GM21576 (cell line): ENCODE data around the gene PHACTR1.

ENCODE experiments used
- ATAC-seq: cut with Tn5 transposase; IDR thresholded peaks from one replicate; pipeline ENCODE4 v1.9.1; 2021; ENCODE audit warnings: mild to moderate bottlenecking, moderate library complexity; ENCODE audit not compliant: unreplicated experiment

PHACTR1 gene

DNA sequence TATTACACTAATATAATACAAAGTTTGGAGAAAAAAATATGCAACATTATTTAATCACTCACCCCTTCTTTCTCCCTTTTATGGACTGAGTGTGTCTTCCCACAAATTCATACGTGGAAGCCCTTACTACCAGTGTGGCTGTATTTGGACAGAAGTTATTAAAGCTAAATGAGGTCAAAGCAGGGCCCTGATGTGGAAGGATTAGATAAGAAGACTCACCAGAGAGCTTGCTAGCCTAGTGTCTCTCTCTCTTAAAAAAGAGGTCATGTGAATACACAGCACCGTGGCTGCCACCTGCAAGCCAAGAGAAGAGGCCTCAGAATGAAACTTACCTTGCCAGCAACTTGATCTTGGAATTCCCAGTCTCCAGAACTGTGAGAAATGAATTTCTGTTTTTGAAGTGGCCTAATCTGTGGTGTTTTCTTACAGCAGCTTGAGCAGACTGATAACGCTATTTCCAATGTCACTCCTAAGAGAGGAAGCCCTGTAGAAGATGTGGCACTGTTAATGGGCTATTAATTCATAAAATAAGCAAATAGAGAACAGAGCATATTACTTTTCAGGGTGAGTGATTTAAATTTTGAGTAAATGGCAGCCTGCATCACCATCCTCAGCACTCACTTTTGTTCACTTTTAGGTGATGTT, 378.3 kb downstream of the PHACTR1 start:
- ATAC-seq, result no peak

DNA sequence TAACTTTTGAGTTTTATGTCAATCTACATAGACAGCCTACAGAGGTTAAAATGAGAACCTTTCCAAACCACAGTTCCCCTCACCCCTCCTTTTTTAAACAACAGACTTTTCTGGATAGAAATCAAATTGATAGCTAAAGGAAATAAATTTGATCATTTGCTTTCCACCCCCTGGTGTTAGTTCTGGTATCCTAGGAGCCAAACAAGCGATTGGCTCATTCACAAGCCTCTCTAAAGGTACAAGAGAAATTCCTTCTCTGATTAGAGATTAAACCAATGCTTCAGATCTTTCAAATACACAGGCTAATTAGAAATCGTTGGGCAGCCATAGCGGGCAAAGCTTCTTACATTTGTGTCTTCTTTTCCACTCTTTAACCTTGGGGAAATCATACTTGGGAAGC, 379.5 kb downstream of the PHACTR1 start:
- ATAC-seq, result no peak

DNA sequence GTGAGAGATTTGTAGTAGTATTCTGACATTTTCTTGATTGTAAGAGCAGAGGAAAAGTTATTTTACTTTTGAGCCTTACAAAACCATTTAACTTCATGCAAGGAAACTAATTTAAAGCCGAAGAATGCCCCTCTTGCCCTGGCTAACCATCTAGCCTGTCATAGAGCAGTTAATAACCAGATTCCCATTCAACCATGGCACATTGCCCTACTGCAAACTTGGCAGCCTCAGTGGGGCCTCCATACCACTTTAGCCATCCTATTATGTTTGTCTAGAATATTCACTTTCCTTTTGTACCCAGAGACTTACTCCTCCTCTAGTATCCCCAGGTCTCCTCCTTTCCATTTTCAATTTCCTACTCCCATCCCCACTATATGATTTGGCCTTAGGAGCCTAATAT, 380.9 kb downstream of the PHACTR1 start:
- ATAC-seq, result no peak

DNA sequence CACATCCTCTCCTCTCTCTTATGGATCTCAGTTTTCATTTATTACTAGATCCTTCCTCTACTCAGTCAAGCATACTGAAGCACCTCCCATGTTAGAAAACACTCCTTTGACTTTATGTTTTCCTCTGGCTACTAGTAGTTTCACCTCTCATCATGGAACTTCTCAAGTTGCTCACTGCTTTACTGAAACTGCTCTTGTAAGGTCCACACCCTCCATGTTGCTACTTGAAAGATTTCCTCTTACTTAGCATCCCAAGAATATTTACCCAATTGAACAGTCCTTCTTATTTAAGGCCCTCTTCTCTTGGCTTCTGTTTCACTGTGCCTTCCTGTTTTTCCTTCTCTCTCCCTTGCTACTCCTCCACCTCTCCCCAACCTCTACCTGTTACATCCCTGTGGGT, 381.4 kb downstream of the PHACTR1 start:
- no peak for ATAC-seq

DNA sequence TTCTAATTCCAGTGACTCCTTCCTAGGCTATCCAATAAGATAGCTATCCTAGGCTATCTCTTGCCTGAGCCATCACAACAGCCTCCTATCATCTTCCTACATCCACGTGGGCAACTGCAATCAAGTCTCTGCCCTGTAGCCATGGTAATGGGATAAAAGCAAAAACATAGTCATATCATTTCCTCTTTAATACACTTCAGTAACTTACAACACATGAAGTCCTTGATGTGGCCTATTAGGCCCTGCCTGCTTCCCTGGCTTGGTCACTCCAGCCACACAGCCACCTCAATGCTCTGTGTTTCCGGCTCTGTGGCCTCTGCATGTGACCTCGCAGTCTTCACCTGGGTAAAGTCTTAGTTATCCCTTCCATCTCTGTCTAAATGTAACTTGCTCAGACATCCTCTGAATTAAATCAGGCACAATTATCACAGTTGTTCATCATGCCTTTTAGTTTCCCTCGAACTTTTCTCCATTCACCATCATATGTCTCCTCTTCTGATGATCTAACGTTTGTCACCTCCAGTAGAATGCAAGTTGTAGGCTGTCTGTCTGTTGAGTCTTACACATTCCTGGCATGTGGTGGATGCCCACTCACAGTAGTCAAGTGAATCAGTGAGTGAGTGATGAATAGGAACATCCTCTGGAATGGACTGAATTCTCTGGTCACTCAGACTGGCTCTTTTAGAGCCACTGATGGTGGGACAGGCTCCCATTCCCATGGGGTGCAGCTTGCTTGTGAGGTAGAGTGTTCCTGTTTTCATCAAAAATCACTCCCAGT, 382.4 kb downstream of the PHACTR1 start:
- ATAC-seq, result no peak

DNA sequence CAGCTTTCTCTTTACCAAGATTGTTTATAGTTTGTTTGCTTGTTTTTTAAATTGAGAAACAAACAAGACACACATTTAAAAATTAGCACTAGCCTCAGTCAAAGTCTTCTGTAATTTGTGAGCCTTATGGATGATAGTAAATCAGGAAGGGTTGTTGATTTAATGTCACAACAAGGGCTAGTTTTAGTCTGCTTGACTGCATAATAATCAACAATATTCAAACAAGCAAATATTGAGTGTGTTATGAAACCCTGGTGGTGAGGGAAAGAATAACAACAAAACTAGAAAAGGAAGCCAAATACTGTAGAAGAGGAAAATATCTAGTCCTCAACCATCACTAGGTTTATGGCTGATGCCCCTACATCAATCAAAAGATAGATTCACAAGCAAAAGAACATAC, 383.2 kb downstream of the PHACTR1 start:
- no peak for ATAC-seq

DNA sequence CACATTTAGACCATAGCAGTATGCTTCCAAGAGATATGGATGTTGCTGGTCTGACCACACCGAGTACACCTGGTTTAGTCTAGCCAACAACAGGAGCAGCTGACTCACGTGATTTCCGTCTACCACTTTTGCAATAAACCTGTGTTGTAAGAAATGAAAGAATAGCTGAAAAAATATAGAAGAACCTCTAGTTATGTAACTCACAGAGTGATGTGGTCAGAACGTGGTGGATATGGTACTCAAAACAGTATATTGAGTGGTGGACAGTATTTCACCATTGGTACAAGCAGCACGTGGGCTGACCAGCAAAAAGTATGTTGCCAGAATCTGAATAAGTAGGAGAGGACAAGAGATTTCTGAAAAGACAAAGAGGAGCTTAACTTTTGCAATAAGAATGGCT, 384.8 kb downstream of the PHACTR1 start:
- no peak for ATAC-seq

DNA sequence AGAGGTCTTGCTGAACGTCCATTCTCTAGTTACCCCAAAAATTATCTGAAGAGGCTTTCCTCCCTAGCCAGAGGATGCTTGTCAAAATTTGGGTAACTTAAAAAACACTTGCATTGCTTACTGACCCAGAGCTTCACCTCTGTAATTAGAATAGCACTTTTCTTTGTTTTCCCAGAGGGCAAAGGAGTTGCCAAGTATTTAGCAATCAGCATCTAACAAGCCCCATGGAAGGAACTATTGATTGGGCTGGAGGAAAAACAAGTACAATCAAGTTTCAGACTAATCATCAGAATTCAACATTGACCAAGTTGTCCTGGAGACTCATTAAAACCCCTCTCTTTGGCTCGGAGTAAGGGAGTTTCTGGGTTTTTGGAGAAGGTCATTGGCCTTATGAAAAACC, 385.4 kb downstream of the PHACTR1 start:
- no peak for ATAC-seq

DNA sequence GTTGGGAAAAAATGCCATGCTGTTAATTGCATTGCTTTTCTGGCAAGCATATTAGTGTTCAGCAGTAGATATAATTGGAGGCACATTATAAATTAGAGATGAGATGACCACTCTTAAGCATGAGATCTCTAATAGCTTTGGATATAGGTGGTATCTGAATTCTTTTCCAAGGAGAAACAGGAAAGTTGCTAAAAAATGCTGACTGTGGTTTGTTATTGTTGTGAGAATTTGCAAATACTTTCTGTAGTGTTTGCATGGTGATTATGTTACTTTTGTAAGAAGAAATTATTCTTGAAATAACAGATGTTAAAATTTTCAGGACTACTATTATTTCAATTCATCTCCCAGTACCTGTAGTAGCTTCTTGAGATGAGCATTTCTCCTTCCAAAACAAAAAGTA, 386.6 kb downstream of the PHACTR1 start:
- ATAC-seq, result no peak

DNA sequence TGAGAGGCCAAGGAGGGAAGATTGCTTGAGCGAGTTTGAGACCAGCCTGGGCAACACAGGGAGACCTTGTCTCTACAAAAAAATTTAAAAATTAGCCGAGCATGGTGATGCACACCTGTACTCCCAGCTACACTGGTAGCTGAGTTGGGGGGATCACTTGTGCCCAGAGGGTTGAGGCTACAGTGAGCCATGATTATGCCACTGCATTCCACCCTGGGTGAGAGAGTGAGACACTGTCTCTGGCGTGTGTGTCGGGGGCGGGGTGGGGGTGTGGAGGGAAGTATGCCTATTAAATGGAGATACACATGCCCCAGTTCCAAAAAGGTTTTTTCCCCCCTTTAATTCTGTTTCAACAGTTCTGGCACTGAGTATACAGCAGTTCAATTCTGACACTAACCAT, 388.6 kb downstream of the PHACTR1 start:
- ATAC-seq, result no peak

DNA sequence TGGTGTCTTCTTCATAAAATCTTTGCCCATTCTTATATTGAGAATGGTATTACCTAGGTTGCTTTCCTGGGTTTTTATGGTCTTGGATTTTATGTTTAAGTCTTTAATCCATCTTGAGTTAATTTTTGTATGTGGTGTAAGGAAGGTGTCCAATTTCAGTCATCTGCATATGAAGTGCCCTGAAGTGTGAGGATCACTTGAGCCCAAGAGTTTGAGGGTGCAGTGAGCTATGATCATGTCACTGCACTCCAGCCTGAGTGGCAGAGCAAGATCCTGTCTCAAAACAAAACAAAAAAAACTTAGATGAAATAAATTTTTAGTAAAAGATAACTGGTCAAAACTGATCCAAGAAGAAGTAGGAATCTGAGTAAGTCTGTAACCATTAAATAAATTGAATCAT, 396.4 kb downstream of the PHACTR1 start:
- ATAC-seq, result no peak

DNA sequence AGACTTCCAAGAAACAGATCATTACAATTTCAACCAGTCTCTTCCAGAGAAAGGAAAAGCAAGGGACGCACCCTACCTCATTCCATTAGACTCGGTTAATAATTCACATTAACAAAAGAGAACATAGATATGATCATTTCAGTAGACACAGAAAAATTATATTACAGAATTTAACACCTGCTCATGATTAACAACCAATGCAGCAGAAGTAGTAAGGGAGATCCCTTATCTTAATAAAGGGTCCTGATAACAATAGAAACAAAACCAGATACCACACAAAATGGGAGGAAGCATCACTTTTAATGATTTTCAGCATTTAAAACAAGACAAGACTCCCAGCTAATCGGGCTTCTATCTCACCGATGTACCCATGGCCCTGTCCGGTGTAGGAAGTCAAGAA, 396.8 kb downstream of the PHACTR1 start:
- ATAC-seq, result no peak

DNA sequence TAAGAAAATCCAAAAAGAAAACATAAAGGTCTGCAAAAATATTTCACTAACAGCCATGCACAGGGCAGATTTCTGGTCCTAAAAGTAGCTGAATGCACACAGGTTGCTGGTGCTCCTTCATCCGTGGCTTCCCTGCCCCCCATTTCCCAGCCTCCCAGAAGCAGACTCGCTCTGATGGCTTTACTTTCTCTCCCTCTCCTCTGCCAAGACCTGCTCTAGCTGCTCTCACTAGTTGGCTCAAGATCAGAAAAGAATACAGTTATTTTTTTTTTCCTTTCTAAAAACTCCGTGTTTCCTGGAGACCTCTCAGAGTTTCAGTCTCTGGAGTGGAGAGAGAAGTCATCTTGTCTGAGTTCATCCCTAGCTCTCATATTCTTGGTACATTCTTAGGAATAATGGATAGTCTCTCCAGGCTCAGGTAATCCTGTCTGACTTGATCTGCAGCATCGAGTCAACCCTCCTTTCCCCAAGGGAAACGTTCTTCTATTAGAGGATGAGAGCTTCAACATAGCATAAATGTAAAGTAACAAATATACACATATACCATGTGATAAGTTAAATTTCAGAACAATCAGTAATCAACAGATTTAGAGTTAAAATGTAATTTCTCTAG, 397.5 kb downstream of the PHACTR1 start:
- ATAC-seq, result no peak

DNA sequence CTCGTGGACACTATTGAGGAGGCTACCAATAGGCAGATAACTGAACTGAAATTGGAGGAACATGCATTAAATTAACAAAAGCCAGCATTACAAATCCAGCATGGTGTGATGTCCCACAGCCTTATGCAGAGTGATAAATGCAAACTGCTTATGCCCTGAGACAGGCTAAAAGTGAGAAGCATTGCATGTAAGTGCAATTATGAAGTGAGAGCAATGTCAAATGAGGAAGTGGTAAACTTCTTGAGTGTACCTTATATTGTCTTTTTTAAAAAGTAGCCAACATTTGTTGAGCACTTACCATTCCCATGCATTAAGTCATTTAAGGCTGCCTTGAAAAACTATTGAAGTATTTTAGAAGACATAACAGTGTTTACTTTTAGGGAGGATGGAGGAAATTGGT, 399.6 kb downstream of the PHACTR1 start:
- no peak for ATAC-seq

DNA sequence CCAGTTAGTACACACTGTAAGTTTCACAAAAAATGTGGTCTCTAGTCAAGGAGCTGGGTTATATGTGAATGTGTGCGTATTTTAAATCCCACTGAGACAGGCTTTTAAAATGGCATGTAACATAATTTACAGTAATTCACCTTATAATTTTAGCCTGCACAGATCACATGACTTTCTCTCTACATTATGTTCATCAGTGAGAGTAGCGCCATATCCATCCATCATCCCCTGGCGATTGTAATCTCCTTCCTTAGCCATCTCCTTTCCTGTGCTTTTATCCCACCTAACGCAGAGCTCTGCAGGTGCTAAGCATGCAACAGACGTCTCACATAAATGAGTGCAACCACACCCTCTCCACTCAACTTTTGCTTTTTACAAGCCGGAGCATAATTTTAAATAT, 401.0 kb downstream of the PHACTR1 start:
- ATAC-seq, result no peak

DNA sequence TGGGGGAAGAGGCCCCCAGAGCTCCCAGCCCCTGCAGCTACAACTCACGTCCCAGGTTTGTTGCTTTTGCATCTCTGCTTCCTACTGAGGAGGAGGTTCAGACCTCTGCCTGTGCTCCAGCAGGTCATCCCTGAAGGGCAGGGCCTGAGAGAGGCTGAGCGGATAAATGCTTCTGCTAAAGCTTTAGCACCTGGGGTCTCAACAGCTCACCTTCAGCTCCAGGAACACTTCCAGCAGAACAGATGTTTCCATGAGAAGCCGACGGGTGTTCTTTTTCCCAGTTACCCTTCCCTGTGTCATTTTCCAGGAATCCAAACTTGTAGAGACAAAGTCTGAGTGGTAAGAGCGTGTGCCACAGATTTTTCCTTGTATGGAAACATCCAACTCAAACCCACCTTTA, 403.0 kb downstream of the PHACTR1 start:
- no peak for ATAC-seq

DNA sequence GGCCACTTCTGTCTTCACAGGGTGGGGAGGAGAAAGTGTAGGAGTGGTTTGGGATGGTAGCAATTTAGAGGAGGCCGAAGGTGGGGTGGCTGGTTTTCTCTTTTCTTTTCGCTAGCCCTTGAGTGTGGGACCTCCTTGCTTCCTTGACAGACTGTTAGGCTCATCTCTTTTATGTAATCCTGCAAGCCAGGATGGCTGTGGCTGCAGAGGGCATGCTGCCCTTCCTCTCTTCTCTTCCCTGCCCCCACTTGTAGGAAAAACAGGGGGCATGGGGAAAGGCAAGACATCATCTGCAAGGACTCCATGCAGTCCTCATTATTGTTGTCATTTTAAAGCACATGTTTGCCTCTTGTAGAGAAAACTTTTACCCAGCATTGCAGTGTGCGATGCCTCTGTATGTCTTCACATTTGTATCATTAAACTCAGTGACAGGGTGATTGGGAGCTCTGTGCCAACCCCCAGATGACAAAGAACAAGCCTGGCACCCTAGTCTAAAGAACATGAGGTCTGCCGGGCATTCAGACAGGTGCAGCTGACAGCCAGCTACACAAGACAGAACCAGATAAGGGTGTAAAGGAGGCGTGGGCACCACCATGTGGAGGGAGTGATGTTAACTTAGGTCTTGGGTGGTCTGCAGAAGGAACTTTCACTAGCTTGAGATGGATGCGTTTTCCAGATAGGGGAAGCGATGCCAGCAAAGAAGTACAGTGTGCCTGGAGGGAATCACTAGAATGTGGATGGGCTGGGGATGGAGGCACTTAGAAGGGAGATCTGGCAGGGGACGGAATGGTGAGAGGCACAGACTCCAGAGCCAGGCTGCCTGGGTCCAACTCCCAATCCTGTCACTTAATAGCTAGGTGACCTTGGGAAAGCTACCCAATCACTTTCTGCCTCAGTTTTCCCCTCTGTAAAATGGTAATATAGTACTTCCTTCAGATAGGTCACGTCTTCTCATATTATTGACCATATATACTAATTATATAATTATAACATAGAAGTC, 404.2 kb downstream of the PHACTR1 start:
- no peak for ATAC-seq

DNA sequence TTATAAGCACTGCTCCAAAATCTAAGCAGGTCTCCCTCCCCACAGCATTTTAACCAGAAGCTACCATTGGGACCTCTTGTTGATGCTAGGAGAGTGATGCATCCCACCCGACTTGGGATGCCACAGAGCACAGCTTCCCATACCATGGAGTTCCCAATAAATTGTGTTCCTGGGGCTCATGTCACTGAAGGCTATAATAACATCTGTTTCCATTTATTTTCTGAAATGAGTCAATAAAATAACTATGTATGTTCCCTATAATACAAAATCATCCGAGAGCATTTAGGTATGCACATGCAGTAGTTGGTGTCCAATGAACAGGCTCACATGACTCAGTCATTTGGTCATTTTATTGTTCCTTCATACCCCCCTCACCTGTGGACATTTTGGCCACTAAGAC, 407.6 kb downstream of the PHACTR1 start:
- ATAC-seq, result no peak

DNA sequence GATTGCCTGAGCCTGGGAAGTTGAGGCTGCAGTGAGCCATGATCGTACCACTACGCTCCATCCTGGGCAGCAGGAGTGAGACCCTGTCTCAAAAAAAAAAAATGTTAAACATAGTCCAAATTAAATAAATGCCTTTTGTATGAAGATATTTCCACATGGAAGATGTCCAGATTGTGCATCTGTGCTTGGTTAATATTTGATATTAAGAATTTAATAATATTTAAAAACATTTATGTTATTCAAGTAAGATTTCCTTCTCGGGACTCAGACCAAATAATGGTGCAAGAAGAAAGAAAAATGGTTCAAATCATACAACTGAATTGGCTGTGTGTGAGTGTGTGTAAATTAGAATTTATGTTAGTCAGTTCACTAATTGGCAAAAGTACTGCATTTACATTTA, 409.3 kb downstream of the PHACTR1 start:
- no peak for ATAC-seq

DNA sequence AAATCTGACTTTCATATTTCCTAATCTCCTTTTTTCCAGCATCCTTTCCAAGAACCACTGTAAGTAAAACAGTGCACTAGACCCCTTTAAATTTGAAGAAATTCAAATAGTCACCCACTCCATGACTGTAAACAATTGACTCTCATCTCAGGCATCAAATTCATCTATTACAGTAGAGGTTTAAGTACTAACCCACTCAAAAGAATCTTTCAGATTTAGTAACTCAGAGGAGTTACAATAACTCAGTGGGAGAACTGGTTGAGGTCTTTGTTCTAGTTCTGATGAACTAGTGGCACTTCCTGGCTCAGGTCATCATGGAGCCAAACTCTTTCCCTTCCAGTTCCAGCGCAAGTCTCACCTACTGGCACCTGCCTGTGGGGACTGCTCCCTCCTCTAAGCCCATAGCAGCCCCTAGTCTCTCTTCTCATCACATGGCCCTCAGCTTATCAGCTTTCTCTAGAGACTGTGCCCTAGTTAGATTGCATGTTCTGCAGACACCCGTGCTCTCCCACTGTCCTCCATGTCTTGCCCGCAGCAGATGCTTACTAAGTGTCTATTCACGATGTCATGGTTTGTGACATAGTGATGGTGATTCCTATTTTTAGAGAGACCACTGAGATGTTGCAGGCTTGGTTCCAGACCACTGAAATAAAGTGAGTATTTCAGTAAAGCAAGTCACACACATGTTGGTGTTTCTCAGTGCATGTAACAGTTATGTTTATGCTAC, 415.5 kb downstream of the PHACTR1 start:
- ATAC-seq, result no peak
